Esophagus squamous epithelium (tissue), 5 donors: ENCODE results near the gene TKTL1. TPM values are rescaled to one million over a fixed set of nuclear protein-coding genes. Genes with fewer than 3 reads are reported as not detected.
"Not testable (repeated sequence)": the region's sequence is repeated elsewhere in the genome, so short reads cannot be mapped to it uniquely, and the experiment has no call there.

Source experiments
- DNase-seq: peaks from one replicate; lab custom pipeline; 2025; lab: John Stamatoyannopoulos, UW
- H3K27ac ChIP-seq, 4 donors: fragments of 200-600 bp; sonication (generic); one replicate each; pipeline ENCODE4 v1.5.1; 2016 to 2019; ENCODE audit warnings: mild to moderate bottlenecking in 1 of 4
- H3K27me3 ChIP-seq, 4 donors: fragments of 200-600 bp; sonication (generic); 1 replicate in 3 of 4; 2 replicates in 1 of 4; pipeline versions ENCODE4 v1.5.1 to v1.6.0; 2017 to 2021; ENCODE audit warnings: antibody characterized with exemption in 1 of 4
- H3K36me3 ChIP-seq, 3 donors: fragments of 200-600 bp; sonication (generic); one replicate each; pipeline ENCODE4 v1.5.1; 2016 to 2019
- H3K4me1 ChIP-seq, 3 donors: fragments of 200-600 bp; sonication (generic); one replicate each; pipeline ENCODE4 v1.5.1; 2017 to 2019
- H3K4me3 ChIP-seq, 4 donors: fragments of 200-600 bp; sonication (generic); 1 replicate in 3 of 4; 2 replicates in 1 of 4; pipeline ENCODE4 v1.5.1; 2016 to 2019; ENCODE audit warnings: mild to moderate bottlenecking in 2 of 4, moderate library complexity in 1 of 4
- H3K9me3 ChIP-seq, 3 donors: fragments of 200-600 bp; sonication (generic); one replicate each; pipeline ENCODE4 v1.5.1; 2016 to 2019
- POLR2A ChIP-seq, 4 donors: fragments of 450-650 bp; IDR thresholded peaks; one replicate each; pipeline ENCODE4 v1.6.1; 2017; ENCODE audit warnings: antibody characterized with exemption in 4 of 4, mild to moderate bottlenecking in 4 of 4, moderate library complexity in 3 of 4
- WGBS, 2 donors: methylation state at CpG; one replicate each; pipeline ENCODE4 v1.1.5; 2018; 5-methylcytosine and 5-hydroxymethylcytosine counted together
- intact Hi-C: fragments of 100-400 bp; cut with DNase I; formaldehyde crosslinking; loops from one replicate; pipeline ENCODE4 v1.15.0; 2022
- total RNA-seq, 4 donors: library from RNA; depleted of rRNA; stranded (reverse); fragments of >200 nt; gene quantifications; one replicate each; pipeline ENCODE4 v1.1.0, GENCODE V29; 2016
- TF ChIP-seq, protein P1 (sequence below), 6 experiments: fragments of 450-650 bp in 4 of 6; fragments of 200-600 bp in 2 of 6; sonication (generic) in 2 of 6; IDR thresholded peaks; one replicate each; pipeline ENCODE4 v1.5.1; 2016 to 2019; ENCODE audit warnings: antibody characterized with exemption in 6 of 6, mild to moderate bottlenecking in 4 of 6, moderate library complexity in 4 of 6
- donor health status: DM: yes; HTN: yes; CAD: no.

The TKTL1 gene
- total RNA-seq, 4 donors from 2014 or later: not detected

DNA sequence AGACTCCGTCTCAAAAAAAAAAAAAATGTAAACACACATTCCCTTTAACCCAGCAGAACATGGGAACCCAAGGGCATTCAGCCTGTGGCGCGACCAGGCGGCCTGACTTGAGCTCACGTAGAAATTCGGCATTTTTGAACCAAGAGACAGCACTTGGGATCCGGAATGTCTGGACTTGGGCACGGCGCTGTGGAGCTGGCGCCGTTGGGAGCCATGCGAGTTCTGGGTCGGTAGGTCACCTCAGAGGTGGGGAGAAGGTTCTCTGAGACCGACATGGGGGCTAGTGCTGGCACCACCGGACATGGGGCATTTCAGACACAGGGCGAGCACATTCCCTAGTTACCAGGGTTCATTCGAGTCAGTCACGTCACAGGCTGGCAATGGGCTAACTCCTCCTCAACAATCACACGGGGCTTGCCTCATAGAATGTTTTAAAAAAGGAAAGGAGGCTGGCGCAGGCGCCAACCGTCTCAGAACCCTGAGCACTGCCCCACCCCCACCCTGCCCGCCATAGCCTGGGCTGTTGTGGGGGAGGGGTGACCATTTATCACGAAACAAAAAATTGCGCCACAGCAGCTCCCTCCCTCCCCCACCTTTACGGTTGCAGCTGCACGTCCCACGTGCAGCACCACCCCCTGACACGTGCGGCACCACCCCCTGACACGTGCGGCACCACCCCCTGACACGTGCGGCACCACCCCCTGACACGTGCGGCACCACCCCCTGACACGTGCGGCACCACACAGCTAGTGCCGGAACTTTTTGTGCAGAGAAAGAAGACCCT, 612 bp upstream of the TKTL1 start, which contains the start of gene TEX28:
Gene TEX28, minus strand, starts transcription at position 334 of the 784 bp plus-strand sequence. CDS start 3,007 bp downstream, outside the sequence.
- intact Hi-C loops: no loop called here
- no peaks in the 10 kb centered on the region for H3K36me3 ChIP-seq
- H3K4me1 ChIP-seq: no peaks in the 10 kb centered on the region
- no peaks in the 10 kb centered on the region for H3K9me3 ChIP-seq
- no peak for TF ChIP-seq POLR2A (IDR thresholded peaks at IDR 0.05)
- TF ChIP-seq, protein P1, sequence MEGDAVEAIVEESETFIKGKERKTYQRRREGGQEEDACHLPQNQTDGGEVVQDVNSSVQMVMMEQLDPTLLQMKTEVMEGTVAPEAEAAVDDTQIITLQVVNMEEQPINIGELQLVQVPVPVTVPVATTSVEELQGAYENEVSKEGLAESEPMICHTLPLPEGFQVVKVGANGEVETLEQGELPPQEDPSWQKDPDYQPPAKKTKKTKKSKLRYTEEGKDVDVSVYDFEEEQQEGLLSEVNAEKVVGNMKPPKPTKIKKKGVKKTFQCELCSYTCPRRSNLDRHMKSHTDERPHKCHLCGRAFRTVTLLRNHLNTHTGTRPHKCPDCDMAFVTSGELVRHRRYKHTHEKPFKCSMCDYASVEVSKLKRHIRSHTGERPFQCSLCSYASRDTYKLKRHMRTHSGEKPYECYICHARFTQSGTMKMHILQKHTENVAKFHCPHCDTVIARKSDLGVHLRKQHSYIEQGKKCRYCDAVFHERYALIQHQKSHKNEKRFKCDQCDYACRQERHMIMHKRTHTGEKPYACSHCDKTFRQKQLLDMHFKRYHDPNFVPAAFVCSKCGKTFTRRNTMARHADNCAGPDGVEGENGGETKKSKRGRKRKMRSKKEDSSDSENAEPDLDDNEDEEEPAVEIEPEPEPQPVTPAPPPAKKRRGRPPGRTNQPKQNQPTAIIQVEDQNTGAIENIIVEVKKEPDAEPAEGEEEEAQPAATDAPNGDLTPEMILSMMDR (IDR thresholded peaks at IDR 0.05): no peak
- H3K27me3 ChIP-seq: no peaks in the 10 kb centered on the region
- no peak for DNase-seq
- no peak within 1 kb of the TSS for H3K27ac ChIP-seq
- 88% methylated on average over 20 of the region's 39 CpGs; no CpG with 5 or more reads in 1 of the 2 donors for WGBS, 2 donors
- H3K4me3 ChIP-seq: no peak within 1 kb of the TSS

DNA sequence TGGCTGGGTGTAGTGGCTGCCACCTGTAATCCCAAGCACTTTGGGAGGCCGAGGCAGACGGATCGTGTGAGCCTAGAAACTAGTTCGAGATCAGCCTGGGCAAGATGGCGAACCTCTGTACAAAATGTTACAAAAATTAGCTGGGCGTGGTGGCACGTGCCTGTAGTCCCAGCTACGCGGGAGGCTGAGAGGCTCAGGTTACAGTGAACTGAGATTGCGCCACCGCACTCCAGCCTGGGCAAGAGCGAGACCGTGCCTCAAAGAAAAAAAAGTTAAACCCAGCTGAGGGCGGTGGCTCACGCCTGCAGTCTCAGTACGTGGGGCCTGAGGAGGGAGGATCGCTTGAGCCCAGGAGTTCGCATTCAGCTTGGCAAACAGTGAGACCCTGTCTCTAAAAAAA, 1.1 kb downstream of the TKTL1 start:
- WGBS, 2 donors: 73 to 100% methylated on average over 3 to 13 of the region's 18 CpGs
- H3K4me1 ChIP-seq: no peaks in the 10 kb centered on the region
- no peaks in the 10 kb centered on the region for H3K36me3 ChIP-seq
- no peaks in the 10 kb centered on the region for H3K9me3 ChIP-seq
- TF ChIP-seq POLR2A (IDR thresholded peaks at IDR 0.05): no peak
- TF ChIP-seq, protein P1 (IDR thresholded peaks at IDR 0.05): no peak
- DNase-seq: no peak
- no peaks in the 10 kb centered on the region for H3K27me3 ChIP-seq
- no peak overlapping the region for H3K27ac ChIP-seq
- intact Hi-C loops: no loop called here
- H3K4me3 ChIP-seq: no peak overlapping the region

DNA sequence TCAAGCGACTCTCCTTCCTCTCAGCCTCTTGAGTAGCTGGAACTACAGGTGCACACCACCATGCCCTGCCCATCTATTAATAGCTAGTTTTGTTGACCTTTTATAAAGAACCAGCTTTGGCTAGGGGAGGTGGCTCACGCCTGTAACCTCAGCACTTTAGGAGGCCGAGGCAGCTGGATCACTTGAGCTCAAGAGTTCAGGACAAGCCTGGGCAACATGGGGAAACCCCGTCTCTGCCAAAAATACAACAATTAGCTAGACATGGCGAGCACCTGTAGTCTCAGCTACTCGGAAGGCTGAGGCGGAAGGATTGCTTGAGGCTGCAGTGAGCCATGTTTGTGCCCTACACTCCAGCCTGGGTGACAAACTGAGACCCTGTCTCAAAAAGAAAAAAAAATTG, 2.7 kb downstream of the TKTL1 start:
- WGBS, 2 donors: 30 to 66% methylated on average over 4 to 7 of the region's 7 CpGs
- Histone ChIP-seq H3K36me3 (no peaks in the 10 kb centered on the region), H3K9me3 (no peaks in the 10 kb centered on the region), H3K4me3 (no peak overlapping the region), H3K27me3 (no peaks in the 10 kb centered on the region), H3K27ac (no peak overlapping the region), H3K4me1 (no peaks in the 10 kb centered on the region)
- intact Hi-C loops: no loop called here
- DNase-seq: no peak
- TF ChIP-seq POLR2A (IDR thresholded peaks at IDR 0.05): no peak
- TF ChIP-seq, protein P1 (IDR thresholded peaks at IDR 0.05): no peak

DNA sequence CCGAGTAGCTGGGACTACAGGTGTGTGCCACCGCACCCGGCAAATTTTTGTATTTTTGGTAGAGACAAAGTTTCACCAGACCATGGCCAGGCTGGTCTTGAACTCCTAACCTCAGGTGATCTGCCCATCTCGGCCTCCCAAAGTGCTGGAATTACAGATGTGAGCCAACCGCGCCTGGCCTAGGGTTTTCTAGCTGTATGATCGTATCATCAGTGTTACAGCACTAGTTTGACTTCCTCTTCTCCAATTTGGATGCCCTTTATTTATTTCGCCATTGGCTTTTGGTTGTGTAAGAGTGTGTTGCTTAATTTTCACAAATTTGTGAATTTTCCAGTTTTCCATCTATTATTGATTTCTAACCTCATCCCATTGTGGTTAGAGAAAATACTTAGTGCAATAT, 5.2 kb downstream of the TKTL1 start:
- no peak for TF ChIP-seq POLR2A (IDR thresholded peaks at IDR 0.05)
- TF ChIP-seq, protein P1 (IDR thresholded peaks at IDR 0.05): no peak
- intact Hi-C loops: no loop called here
- no peaks in the 10 kb centered on the region for H3K4me1 ChIP-seq
- H3K27ac ChIP-seq: no peak overlapping the region
- no peaks in the 10 kb centered on the region for H3K36me3 ChIP-seq
- no peak overlapping the region for H3K4me3 ChIP-seq
- WGBS, 2 donors: 85 to 92% methylated on average over 7 to 8 of the region's 8 CpGs
- H3K27me3 ChIP-seq: no peaks in the 10 kb centered on the region
- H3K9me3 ChIP-seq: no peaks in the 10 kb centered on the region
- DNase-seq: no peak

DNA sequence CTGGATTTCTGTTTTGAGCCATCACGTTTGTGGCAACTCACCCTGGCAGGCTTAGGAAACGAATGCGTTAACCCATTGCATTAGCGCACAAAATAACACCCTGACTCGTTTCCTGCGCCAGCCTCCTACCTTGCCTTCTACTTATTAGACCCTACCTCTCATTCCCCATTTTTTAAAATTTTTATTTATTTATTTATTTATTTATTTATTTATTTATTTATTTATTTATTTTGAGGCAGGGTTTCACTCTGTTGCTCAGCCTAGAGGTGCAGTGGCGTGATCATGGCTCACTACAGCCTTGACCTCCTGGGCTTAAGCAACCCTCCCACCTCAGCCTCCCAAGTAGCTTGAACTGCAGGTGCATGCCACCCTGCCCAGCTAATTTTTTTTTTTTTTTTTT, 7.4 kb downstream of the TKTL1 start:
- H3K4me3 ChIP-seq, H3K27me3 ChIP-seq, H3K4me1 ChIP-seq, H3K36me3 ChIP-seq, H3K27ac ChIP-seq, H3K9me3 ChIP-seq, DNase-seq, intact Hi-C loops: not testable (repeated sequence)
- 79 to 84% methylated on average over 7 of the region's 7 CpGs for WGBS, 2 donors
